NOMO-1 treated with DMSO at 0.1 percent for 48 hours (cell line): ENCODE results near the gene TMEM132E.

Source experiments
- DNase-seq: peaks from one replicate; lab custom pipeline; 2025; ENCODE audit not compliant: unreplicated experiment; lab: John Stamatoyannopoulos, UW

TMEM132E gene

DNA sequence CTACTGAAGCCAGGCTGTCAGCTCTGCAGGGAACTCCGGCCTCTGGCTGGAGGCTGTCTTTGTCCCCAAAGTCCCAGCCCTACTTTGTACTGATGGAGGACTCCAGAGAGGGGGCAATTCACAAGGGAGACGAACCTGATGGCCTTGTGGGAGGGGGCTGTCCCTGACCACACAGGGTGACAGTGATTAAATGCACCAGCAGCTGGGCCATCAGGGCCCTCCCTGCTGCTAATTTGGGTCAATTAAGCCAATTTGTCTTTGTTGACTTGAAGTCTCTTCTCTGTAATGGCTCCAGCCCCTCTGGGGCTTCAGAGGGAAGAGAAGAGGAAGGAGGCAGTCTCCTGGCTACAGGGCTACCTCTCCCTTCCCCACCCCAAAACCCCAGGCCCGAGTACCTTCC is 22.0 kb downstream of the TMEM132E start:
- no peak for DNase-seq

GRCh38 chr17:34603974-34604373 is 24.6 kb downstream of the TMEM132E start:
- no peak for DNase-seq

DNA sequence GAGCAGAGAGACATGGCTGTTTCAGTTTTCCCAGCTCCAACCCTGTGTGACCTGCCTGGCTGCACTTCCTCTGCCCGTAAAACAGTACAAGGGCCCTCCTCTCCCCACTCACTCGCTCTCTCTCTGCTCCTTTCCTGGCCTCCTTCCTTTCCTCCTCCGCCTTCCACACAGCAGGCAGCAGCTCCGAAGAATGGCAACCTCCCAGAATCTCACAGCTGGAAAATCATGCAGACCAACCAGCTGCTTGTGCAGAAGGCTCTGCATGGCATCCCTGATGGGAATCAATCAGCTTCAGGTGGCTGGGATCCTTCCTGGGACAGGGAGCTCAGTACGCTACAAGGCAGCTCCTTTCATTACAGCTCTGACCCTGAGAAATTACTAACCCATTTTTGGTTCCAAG is 27.4 kb downstream of the TMEM132E start:
- DNase-seq: no peak

- DNase-seq: no peak
These were observed 28.5 kb downstream of the TMEM132E start for GRCh38 chr17:34607917-34608316.

- no peak for DNase-seq
These were observed 29.8 kb downstream of the TMEM132E start for GRCh38 chr17:34609210-34609609.

DNA sequence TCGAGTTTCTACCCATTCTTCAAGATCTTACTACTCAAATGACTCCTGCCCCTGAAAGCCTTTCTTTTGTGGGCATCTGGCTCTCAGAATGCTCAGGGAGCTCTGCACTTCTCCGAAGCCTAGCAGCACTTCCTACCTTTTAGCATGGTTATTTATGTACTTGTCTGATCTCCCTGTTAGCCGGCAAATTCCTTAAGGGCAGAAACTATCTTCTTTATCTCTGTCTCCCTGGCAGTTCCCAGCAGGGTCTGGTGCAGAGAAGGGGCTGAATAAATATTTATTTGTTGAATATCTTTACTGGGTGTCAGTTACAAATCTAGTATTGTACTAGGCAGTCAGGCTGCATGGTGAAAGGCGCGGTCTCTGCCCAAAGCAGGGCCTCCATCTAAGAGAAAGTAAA is 30.7 kb downstream of the TMEM132E start:
- DNase-seq: no peak

DNA sequence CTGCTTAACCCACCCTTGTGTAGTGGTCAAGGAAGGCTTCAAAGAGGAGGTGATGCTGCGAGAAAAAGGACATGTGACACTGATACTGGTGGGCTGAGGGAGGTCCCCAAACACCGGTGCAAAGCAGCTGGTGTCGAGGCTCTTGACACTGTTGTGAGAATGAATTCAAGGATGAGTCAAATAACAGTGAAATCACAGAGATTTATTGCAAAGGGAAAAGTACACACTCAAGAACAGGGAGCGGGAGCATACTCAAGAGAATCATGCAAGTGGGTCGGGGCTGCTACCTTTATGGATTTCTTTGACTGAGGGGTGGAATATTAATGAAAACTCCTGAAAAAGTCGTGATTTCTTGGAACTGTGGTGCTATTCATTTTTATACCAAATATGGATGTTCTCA is 31.1 kb downstream of the TMEM132E start:
- DNase-seq: no peak

DNA sequence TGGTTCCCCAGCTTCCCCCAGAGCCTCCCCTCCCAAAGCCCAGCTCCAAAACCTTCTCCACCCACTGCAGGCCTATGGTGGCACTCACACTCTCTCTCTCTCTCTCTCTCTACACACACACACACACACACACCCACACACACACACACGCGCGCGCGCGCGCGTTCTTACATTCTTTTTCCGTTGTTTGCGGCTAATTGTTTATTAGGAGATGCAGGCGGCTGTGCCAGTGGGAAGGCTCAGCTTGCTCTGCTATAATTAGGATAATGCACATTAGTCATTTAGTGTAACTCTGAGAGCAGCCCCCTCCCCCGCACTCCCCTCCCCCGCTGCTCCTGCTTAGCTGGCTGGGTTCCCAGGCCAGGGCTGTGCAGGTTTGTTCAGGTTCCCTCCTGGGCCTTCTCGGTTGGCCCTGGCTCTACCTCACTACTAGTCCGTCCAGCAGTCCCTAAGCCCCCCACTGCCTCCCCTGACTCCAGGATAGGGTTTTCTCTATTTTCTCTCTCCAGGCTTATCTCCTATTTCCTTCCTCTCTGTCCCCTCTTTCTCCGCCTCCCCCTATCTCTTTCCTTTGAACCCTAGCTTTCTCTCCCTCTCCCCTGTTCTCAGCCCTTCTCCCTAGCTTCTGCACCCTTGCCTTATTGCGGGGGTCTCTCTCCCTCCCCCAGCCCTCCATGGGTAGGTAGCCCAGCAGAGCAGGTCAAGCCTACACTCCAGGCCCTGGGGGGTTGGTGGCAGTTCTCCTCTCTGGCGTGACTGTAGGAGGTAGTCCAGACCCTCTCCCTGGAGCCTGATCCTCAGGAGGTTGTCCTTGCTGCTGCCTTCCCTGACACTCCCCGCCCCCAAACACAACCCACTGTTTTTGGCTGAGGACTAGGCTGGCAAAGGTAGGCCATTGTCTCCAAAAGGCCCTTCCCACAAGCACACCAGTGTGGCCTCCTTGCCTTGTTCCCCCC is 34.0 kb downstream of the TMEM132E start:
- DNase-seq: no peak

- DNase-seq: no peak
These were observed 35.3 kb downstream of the TMEM132E start for GRCh38 chr17:34614698-34615097.

DNA sequence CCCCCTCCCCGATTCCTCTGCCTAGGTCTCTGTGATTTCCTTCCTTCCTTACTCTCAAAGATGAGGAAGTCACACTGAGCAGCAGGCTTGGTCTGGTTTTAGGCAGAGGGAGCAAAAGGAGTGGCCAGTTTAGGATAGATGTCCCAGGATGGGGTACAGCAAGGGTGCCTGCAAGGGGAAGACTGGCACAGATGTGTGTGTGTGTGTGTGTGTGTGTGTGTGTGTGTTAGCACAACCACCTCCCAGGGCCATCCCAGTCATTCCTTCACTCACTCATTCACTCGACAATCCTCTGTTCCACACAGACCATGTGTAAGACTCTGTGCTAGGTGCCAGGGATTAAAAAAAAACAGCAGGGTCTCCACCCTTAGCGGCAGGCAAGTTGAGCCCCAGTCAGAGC is 35.9 kb downstream of the TMEM132E start:
- no peak for DNase-seq

DNA sequence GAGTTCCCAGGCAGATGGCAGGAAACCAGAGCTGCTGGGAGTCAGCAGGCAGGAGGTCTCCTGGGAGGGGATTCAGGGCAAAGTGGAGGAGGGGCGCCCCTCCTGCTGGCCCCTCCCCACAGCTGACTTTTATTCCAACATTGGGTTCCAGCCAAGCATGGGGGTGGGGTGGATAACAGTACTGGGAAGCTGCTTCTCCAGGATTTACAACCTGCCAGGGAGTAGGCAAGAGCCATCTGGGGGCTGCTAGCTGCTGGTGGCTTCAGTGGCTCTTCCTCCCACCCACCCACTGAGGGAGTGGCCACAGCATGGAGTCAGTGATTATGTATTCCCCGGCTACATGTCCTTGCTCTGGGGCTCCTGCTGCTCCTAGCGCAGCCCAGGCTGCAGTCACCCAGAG is 36.8 kb downstream of the TMEM132E start:
- DNase-seq: no peak

DNA sequence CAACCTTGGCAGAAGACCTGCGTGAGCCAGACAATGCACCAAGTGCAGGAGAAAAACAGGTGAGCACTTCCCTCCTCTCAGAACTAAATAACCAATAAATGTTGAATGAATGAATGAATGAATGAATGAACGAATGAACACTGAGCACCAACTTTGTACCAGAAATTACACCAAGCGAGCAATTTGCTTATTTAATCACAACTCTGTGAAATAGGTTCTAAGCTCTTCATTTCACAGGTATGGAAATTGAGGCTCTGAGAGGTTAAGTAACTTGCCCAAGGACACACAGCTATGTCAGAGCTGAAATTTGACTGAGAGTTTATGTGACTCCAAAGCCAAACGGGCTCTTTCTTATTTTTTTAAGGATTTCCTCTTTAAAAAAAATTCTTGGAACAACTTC is 38.0 kb downstream of the TMEM132E start:
- no peak for DNase-seq

GRCh38 chr17:34619687-34620217 is 40.4 kb downstream of the TMEM132E start:
- DNase-seq: no peak

DNA sequence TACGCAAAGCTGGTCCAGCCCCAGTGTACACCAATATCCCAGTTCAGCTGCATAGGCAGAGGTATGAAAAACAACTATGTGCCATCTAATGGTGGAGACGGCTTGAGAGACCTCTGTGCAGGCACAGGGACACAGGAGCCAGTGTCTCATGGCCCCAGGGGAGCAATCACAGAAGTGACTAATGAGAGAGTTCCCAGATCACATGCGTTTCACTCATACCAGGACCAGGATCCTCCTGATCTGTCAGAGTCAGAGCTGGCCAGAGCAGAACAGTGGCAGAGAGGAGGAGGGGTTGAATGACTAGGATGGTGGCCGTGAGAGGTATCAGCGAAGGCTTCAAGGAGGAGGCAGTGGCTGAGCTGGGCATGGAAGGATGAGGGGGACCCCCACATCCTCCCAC is 41.1 kb downstream of the TMEM132E start:
- DNase-seq: no peak

GRCh38 chr17:34622862-34623623 is 43.7 kb downstream of the TMEM132E start:
- DNase-seq: no peak

- DNase-seq: no peak
These were observed 44.7 kb downstream of the TMEM132E start for GRCh38 chr17:34623856-34624766.

- DNase-seq: no peak
These were observed 45.5 kb downstream of the TMEM132E start for GRCh38 chr17:34624767-34625383.

DNA sequence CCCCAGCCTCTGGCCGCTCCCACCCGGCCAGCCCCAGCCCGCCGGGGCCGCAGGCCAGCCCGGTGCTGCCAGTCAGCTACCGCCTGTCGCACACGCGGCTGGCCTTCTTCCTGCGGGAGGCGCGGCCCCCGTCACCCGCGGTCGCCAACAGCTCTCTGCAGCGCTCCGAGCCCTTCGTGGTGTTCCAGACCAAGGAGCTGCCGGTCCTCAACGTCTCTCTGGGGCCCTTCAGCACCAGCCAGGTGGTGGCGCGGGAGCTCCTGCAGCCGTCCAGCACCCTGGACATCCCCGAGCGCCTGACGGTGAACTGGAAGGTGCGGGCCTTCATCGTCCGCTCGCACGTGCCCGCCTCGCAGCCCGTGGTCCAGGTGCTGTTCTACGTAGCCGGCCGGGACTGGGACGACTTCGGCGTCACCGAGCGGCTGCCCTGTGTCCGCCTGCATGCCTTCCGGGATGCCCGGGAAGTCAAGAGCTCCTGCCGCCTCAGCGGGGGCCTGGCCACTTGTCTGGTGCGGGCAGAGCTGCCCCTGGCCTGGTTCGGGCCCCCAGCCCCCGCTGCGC is 46.8 kb downstream of the TMEM132E start:
- DNase-seq: no peak

GRCh38 chr17:34628879-34629278 is 49.5 kb downstream of the TMEM132E start:
- DNase-seq: no peak

DNA sequence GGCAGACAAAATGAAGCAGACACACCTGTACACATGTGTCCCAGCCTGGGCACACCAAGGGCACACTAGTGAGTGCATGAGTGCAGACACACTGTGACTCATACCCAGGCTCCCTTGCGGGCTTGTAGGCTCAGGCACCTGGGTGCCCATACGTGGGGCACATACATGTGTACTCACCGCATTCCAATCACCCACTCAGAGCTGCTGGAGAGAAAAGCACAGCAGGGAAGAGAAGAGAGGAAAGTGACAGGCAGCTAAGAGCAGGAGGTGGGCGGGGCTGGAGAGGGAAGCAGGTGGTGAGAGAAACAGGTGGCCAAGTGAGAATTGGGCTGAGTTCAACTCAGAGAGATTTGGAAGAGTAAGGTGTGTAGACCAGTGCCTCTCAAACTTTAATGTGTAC is 54.0 kb downstream of the TMEM132E start:
- no peak for DNase-seq
